GM12872 (cell line): ENCODE data around the gene ESRRA.

Experiments
- CTCF ChIP-seq: IDR thresholded peaks from 3 replicates; pipeline ENCODE4 v1.5.1; 2011; ENCODE audit warnings: low read depth, mild to moderate bottlenecking, low read length, moderate library complexity; ENCODE audit not compliant: insufficient read depth

ESRRA gene

DNA sequence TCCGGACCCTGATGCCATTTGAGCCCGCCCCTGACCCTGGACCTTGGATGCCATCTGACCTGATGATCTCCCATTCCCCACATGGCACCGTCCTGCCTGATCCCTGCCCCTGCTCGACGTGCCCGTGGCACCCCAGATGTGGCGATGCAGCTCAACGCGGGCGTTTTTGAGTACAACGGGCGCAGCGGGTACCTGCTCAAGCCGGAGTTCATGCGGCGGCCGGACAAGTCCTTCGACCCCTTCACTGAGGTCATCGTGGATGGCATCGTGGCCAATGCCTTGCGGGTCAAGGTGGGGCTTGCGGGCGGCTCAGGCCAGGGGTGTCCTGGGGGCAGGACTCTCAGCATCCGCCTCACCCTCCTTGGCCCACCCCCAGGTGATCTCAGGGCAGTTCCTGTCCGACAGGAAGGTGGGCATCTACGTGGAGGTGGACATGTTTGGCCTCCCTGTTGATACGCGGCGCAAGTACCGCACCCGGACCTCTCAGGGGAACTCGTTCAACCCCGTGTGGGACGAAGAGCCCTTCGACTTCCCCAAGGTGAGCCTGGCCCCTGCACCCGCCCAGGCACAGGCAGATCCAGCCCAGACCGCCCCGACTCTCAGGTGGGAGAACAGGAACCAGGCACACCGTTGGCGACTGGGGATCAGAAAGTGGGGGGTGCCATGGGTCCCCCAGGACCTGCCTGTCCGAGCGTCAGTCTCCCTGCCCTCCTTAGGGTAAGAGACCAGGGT lies 42.9 kb upstream of the ESRRA start:
- no peak for TF ChIP-seq CTCF

DNA sequence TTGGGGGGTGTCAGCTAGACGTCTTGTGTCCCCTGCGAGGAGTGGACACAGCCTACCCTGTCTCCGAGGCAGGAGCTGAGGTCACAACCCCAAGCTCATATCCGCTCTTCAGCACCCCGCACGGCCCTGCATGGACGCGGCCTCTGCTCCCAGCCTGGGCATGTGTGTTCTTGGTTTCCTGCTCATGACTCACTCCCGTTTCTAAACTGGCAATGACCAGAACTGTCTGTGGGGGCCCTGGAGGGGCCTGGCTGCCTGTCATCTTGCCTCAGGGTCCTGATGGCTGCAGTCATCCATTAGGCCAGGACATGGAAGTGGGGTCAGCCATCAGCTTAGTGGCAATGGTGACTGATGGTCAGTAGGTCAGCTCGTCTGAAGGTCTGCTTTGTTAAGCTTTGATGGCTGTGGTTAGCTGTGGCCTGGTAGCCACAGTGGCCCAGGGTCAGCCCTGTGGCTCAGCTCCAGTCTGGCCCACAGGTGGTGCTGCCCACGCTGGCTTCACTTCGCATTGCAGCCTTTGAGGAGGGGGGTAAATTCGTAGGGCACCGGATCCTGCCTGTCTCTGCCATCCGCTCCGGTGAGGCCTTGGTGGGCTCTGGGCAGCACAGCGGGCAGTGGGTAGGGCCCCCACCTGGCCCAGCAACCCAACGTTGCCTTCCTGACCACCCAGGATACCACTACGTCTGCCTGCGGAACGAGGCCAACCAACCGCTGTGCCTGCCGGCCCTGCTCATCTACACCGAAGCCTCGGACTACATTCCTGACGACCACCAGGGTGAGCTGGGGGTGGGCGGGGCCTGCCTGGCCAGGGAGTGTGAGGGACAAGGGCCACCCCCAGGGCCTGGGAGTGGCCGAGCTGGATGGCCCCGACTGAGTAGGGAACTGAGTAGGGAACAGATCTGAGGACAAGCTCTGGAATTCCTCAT lies 42.0 kb upstream of the ESRRA start:
- TF ChIP-seq CTCF = no peak

GRCh38 chr11:64263947-64264317 lies 41.4 kb upstream of the ESRRA start:
- no peak for TF ChIP-seq CTCF

GRCh38 chr11:64264371-64264852 lies 40.9 kb upstream of the ESRRA start:
- no peak for TF ChIP-seq CTCF

- TF ChIP-seq CTCF = no peak
Measured at GRCh38 chr11:64265176-64266160, 39.9 kb upstream of the ESRRA start.

DNA sequence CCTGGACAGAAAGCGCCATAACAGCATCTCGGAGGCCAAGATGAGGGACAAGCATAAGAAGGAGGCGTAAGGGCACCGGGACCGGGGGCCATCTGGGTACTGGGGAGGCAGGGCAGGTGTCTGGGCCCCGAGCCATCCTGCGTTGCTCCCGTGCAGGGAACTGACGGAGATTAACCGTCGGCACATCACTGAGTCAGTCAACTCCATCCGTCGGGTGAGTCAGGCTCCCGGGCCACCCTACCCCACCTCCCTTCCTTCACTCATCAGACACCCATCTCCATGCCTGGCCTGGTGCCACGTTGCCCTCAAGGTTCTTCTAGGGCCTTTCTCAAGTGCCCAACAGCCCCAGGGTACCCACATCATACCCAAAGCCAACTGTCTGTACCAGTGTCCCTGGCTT lies 39.0 kb upstream of the ESRRA start:
- TF ChIP-seq CTCF = no peak
